Caco-2 (cell line): ENCODE results near the gene GUSB. TPM values are rescaled to one million over a fixed set of nuclear protein-coding genes. Genes with fewer than 3 reads are reported as not detected.
"Not testable (repeated sequence)": the region's sequence is repeated elsewhere in the genome, so short reads cannot be mapped to it uniquely, and the experiment has no call there.

Experiments used
- BruUV-seq: library from RNA; stranded (reverse); fragments of 400-500 nt; replicated peaks from 2 replicates; lab custom pipeline; 2021; lab: Mats Ljungman, UMichigan
- CTCF ChIA-PET: fragments of 300-600 bp; sonication (Branson Sonifier 250); formaldehyde crosslinking; loops from one replicate; lab custom pipeline; 2022; ENCODE audit warnings: antibody characterized with exemption; lab: Charles Lee
- POLR2A ChIA-PET: fragments of 300-600 bp; sonication (Branson Sonifier 250); formaldehyde crosslinking; loops from one replicate; lab custom pipeline; 2022; ENCODE audit warnings: antibody characterized with exemption; lab: Charles Lee
- DNase-seq, 2 experiments: peaks; one replicate each; pipeline versions ENCODE4 v3.0.0 to v3.0.0-alpha.2; 2020 to 2022
- H3K27me3 ChIP-seq: replicated peaks from 2 replicates; pipeline ENCODE4 v1.6.0; 2011; ENCODE audit warnings: low read length; ENCODE audit not compliant: control insufficient read depth, insufficient read depth
- H3K36me3 ChIP-seq: 2 replicates; pipeline ENCODE4 v1.5.1; 2011; ENCODE audit warnings: low read length; ENCODE audit not compliant: control insufficient read depth, insufficient read depth
- H3K4me1 ChIP-seq: fragments of 250-450 bp; sonication (Bioruptor Pico); 2 replicates; pipeline ENCODE4 v1.5.1; 2020; ENCODE audit warnings: mild to moderate bottlenecking
- H3K4me3 ChIP-seq: 2 replicates; pipeline ENCODE4 v1.5.1; 2011; ENCODE audit warnings: low read depth, mild to moderate bottlenecking, control low read depth, low read length
- H3K9me3 ChIP-seq: fragments of 250-450 bp; sonication (Bioruptor Pico); 2 replicates; pipeline ENCODE4 v1.5.1; 2020; ENCODE audit warnings: mild to moderate bottlenecking, moderate library complexity
- H3K27ac Mint-ChIP-seq: one replicate; pipeline ENCODE4 v1.8.0; 2022; ENCODE audit warnings: mixed read lengths; ENCODE audit not compliant: unreplicated experiment
- H3K27me3 Mint-ChIP-seq: one replicate; pipeline ENCODE4 v1.8.0; 2022; ENCODE audit warnings: mixed read lengths; ENCODE audit not compliant: insufficient read depth, unreplicated experiment
- H3K36me3 Mint-ChIP-seq: one replicate; pipeline ENCODE4 v1.8.0; 2022; ENCODE audit warnings: mild to moderate bottlenecking, mixed read lengths; ENCODE audit not compliant: insufficient read depth, unreplicated experiment
- H3K4me1 Mint-ChIP-seq: one replicate; pipeline ENCODE4 v1.8.0; 2022; ENCODE audit warnings: low read depth, mixed read lengths; ENCODE audit not compliant: unreplicated experiment
- H3K4me3 Mint-ChIP-seq: one replicate; pipeline ENCODE4 v1.8.0; 2022; ENCODE audit warnings: mild to moderate bottlenecking, moderate library complexity, mixed read lengths; ENCODE audit not compliant: unreplicated experiment
- H3K9me3 Mint-ChIP-seq: one replicate; pipeline ENCODE4 v1.8.0; 2022; ENCODE audit warnings: mixed read lengths; ENCODE audit not compliant: unreplicated experiment
- CTCF ChIP-seq, 2 experiments: fragments of 200-600 bp in 1 of 2; IDR thresholded peaks; 1 replicate in 1 of 2; 2 replicates in 1 of 2; pipeline versions ENCODE4 v1.5.1 to v1.8.0; 2011 to 2022; ENCODE audit warnings: antibody characterized with exemption in 1 of 2, control low read depth in 1 of 2, inconsistent platforms in 1 of 2, low read depth in 1 of 2, low read length in 1 of 2, mild to moderate bottlenecking in 1 of 2, moderate library complexity in 1 of 2; ENCODE audit not compliant: insufficient read depth in 1 of 2, severe bottlenecking in 1 of 2, unreplicated experiment in 1 of 2
- intact Hi-C: fragments of 100-400 bp; cut with micrococcal nuclease; formaldehyde crosslinking; loops from one replicate; pipeline ENCODE4 v1.10.0; 2022; ENCODE audit not compliant: unreplicated experiment
- total RNA-seq: library from RNA; stranded (reverse); gene quantifications from 2 replicates; pipeline ENCODE4 v1.2.3, GENCODE V29; 2022

GUSB gene
- total RNA-seq, 1 experiment from 2014 or later: 71.3 TPM

- Mint-ChIP-seq H3K36me3 (peaks cover 78% of the 10 kb centered on the region), H3K4me1 (no peaks in the 10 kb centered on the region), H3K9me3 (no peaks in the 10 kb centered on the region), H3K27me3 (no peaks in the 10 kb centered on the region), H3K27ac (no peak overlapping the region), H3K4me3 (no peak overlapping the region)
- peaks cover 4% of the 10 kb centered on the region for H3K36me3 ChIP-seq
- no peaks in the 10 kb centered on the region for H3K27me3 ChIP-seq
- H3K9me3 ChIP-seq: no peaks in the 10 kb centered on the region
- CTCF ChIA-PET: no interaction called here
- TF ChIP-seq CTCF (IDR thresholded peaks at IDR 0.05; ENCODE audit: insufficient read depth in 1 of 2, low read depth in 1 of 2, low read length in 1 of 2, severe bottlenecking in 1 of 2, unreplicated experiment in 1 of 2): no peak
- intact Hi-C loops: no loop called here
- no peak overlapping the region for H3K4me3 ChIP-seq
- H3K4me1 ChIP-seq: no peaks in the 10 kb centered on the region
- BruUV-seq: no TSS peak
- no peak for DNase-seq
- POLR2A ChIA-PET: no interaction called here
Measured at GRCh38 chr7:65966146-65966545, 15.9 kb downstream of the GUSB start.

GRCh38 chr7:65964671-65965070 is 17.3 kb downstream of the GUSB start:
- CTCF ChIA-PET, POLR2A ChIA-PET, BruUV-seq, DNase-seq, H3K27me3 ChIP-seq, H3K27ac Mint-ChIP-seq, H3K4me3 ChIP-seq, H3K27me3 Mint-ChIP-seq, H3K4me1 ChIP-seq, H3K9me3 ChIP-seq, H3K36me3 ChIP-seq, H3K4me3 Mint-ChIP-seq, H3K9me3 Mint-ChIP-seq, intact Hi-C loops, H3K4me1 Mint-ChIP-seq: not testable (repeated sequence)
- peaks cover 78% of the 10 kb centered on the region for H3K36me3 Mint-ChIP-seq

GRCh38 chr7:65962033-65962432 is 20.0 kb downstream of the GUSB start:
- Mint-ChIP-seq H3K27me3 (no peaks in the 10 kb centered on the region), H3K9me3 (no peaks in the 10 kb centered on the region), H3K4me3 (no peak overlapping the region), H3K27ac (no peak overlapping the region), H3K36me3 (peaks cover 67% of the 10 kb centered on the region), H3K4me1 (no peaks in the 10 kb centered on the region)
- no peak for TF ChIP-seq CTCF (IDR thresholded peaks at IDR 0.05; ENCODE audit: insufficient read depth in 1 of 2, low read depth in 1 of 2, low read length in 1 of 2, severe bottlenecking in 1 of 2, unreplicated experiment in 1 of 2)
- peaks cover 5% of the 10 kb centered on the region for H3K36me3 ChIP-seq
- H3K9me3 ChIP-seq: no peaks in the 10 kb centered on the region
- ChIA-PET POLR2A (no interaction called here), CTCF (no interaction called here)
- no TSS peak for BruUV-seq
- no peaks in the 10 kb centered on the region for H3K4me1 ChIP-seq
- intact Hi-C loops: no loop called here
- no peaks in the 10 kb centered on the region for H3K27me3 ChIP-seq
- H3K4me3 ChIP-seq: no peak overlapping the region
- no peak for DNase-seq
